ENCODE data around the gene ACSL1.

The ACSL1 gene

DNA sequence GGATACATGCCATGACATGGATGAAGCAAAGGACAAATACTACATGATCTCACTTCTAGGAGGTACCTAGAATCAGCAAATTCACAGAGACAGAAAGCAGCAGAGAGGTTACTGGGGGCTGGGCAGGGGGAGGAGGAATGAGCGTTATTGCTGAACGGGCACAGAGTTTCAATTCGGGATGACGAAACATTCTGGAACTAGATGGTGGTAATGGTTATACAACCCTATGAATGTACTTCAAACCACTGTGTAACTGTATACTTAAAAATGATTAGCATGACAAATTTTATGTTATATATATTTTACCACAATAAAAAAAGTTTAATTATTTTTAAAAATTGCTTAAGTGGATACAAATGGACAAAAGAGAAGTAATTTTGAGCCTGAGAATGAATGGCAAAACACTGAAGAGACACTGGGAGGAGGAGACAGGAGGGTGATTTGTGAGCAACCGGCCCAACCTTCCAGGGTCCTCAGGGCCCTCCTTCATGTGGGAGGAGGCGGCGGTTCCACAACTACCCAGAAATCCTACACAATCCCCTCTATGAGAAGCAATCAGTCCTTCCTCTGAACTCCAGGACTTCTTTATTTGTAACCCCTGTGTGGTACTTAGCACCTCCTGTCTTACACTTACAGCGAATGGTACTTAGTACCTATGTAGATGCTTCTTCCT is 14.1 kb downstream of the ACSL1 start:
- peak; percentile 76 for DNase-seq

- peak; percentile 42 for DNase-seq
Measured at GRCh38 chr4:184810720-184811119, 15.0 kb downstream of the ACSL1 start.

DNA sequence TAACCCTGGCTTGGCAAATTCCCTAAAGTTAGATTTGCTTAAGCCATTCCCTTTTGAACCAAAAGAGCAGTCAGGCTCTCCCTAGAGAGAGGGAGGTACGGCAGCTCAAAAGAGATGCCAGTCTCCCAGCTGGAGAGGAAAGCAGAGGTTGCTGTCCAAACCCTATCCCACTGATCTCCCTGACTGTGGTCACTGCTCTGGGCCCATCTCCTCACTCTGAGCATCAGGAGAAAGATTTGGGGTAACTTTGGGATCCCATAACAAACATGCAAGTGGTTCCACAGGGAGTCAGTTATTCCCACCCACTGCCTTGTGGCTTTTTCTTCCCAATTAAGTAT is 17.1 kb downstream of the ACSL1 start:
- DNase-seq, result no peak

- no peak for DNase-seq
Measured at GRCh38 chr4:184807797-184808712, 17.7 kb downstream of the ACSL1 start.

DNA sequence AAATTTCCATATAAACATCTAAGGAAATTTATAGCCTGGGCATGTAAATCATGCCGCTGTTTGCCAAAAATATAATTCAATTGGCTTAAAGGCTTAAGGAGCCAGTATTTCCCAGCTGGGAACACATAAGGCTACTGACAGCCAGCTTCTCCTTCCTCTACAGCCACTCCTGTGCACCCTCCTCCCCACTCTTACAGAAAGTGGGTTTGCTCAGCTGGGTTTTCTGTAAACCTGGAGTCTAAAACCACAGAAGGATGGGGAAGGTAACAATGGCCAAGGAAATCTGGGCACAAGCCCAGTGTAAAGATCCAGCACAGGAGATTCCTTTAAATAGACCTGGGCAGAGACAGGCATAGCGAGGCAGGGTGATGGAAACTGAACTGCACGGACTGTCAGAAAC is 18.5 kb downstream of the ACSL1 start:
- DNase-seq, result no peak

- no peak for DNase-seq
Measured at GRCh38 chr4:184806711-184807110, 19.1 kb downstream of the ACSL1 start.

GRCh38 chr4:184806229-184806550 is 19.6 kb downstream of the ACSL1 start:
- DNase-seq, result no peak

GRCh38 chr4:184805462-184806228 is 20.1 kb downstream of the ACSL1 start:
- peak; percentile 36 for DNase-seq

- no peak for DNase-seq
Measured at GRCh38 chr4:184804621-184805020, 21.1 kb downstream of the ACSL1 start.

- DNase-seq, result no peak
Measured at GRCh38 chr4:184803874-184804273, 21.9 kb downstream of the ACSL1 start.

- no peak for DNase-seq
Measured at GRCh38 chr4:184803133-184803532, 22.6 kb downstream of the ACSL1 start.

- no peak for DNase-seq
Measured at GRCh38 chr4:184802697-184803015, 23.1 kb downstream of the ACSL1 start.

- DNase-seq, result no peak
Measured at GRCh38 chr4:184801781-184802696, 23.7 kb downstream of the ACSL1 start.

GRCh38 chr4:184798504-184798903 is 27.3 kb downstream of the ACSL1 start:
- DNase-seq, result no peak

DNA sequence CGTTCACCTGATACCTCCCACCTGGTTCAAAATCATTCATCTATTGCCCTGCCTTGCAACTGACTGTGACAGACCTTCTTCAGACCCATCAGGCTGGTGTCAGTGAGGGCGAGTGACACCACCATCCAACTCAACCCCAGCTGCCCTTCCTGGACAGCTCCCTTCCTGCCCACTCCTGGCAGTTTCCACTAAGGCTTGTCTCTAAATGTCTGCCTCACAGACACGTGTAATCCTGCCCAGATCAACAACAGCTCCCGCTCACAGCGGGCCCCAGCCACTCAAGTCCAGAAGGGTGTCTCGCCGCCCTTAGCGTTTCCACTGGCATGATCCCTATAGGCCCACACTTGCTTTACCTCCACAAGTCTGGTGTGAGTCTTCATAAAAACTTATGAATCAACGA is 28.9 kb downstream of the ACSL1 start:
- no peak for DNase-seq

- no peak for DNase-seq
Measured at GRCh38 chr4:184795214-184795844, 30.4 kb downstream of the ACSL1 start.

GRCh38 chr4:184794470-184794869 is 31.3 kb downstream of the ACSL1 start:
- DNase-seq, result no peak

DNA sequence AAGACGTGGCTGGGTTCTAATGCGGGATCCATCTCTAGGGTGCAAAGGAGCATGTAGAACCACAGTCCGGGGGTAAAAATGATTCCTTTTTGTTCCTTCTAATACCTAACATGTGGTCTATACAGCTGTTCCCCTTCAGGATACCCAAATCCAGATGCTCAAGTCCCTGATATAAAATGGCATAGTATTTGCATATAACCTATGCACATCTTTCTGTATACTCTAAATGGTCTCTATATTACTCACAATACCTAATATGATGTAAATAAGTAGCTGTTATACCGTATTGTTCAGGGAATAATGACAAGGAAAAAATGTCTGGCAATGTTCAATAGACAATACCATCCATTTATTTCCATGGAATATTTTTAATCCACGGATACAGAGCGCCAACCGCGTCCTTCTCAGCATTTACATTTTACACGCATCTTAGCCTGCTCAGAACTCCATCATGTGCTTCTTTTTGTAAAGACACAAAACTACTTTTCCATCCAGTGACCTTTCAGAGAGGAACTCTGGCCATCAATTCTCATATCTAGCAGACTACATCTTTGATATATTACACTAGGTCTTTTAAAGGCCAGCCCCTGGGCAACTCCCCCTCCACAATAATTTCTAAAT is 31.9 kb downstream of the ACSL1 start:
- DNase-seq, result no peak

DNA sequence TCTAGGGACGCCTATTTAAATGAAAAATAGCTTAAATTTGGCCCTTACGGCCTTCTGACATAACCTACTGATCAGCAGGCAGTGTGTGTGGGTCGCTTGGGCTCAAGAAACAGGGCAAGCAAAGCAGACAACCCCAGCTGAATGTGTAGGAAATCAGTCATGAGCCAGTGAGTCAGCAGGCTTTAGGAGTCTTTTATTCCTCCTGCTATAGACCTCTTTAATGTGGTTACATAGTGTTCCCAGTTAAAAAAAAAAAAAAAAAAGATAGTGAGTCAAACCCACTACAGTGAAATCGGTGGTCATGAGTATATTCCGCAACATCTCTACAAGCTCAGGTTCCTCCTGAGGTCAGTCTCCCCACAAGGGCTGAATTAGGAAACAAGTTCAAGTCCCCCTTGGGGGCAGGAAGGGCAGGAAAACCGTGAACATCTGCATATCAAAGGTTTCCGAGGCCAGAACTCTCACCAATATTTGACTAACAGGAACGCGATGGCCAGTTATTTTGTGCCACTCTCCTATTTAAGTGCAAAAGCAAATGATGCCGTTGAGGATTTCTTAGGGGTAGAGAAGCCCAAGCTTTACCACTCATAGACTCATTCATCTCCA is 32.7 kb downstream of the ACSL1 start:
- DNase-seq, result peak; percentile 96

GRCh38 chr4:184792334-184792733 is 33.4 kb downstream of the ACSL1 start:
- DNase-seq, result peak; percentile 38

- no peak for DNase-seq
Measured at GRCh38 chr4:184790826-184791225, 34.9 kb downstream of the ACSL1 start.

Measured in inflammatory macrophage treated with lipopolysaccharide for 4 hours (primary cell).